Natural killer cell (primary cell): Measurements from ENCODE around the gene EMC1. TPM values are rescaled to one million over a fixed set of nuclear protein-coding genes. Genes with fewer than 3 reads are reported as not detected.

Experiments
- ATAC-seq, 3 donors: fragments of 150-1000 bp in 2 of 3; fragments of 200-7000 bp in 1 of 3; cut with Tn5 transposase; 1 replicate in 1 of 3; 2 replicates in 2 of 3; pipeline ENCODE4 v1.10.0; 2021; ENCODE audit warnings: mild to moderate bottlenecking in 2 of 3, moderate library complexity in 2 of 3
- DNase-seq, 2 donors: peaks; one replicate each; pipeline versions ENCODE4 v3.0.0 to v3.0.0-alpha.2; 2013 to 2021; ENCODE audit warnings: mixed read lengths in 1 of 2
- H3K27ac ChIP-seq: one replicate; pipeline ENCODE4 v1.5.1; 2013; ENCODE audit warnings: mild to moderate bottlenecking, low read length
- H3K27me3 ChIP-seq: one replicate; pipeline ENCODE4 v1.6.1; 2013; ENCODE audit warnings: low read length; ENCODE audit not compliant: control insufficient read depth, insufficient read depth
- H3K36me3 ChIP-seq: one replicate; pipeline ENCODE4 v1.6.1; 2013; ENCODE audit warnings: low read length; ENCODE audit not compliant: control insufficient read depth, insufficient read depth
- H3K4me1 ChIP-seq: one replicate; pipeline ENCODE4 v1.6.1; 2013; ENCODE audit warnings: low read length; ENCODE audit not compliant: control insufficient read depth, insufficient read depth
- H3K4me3 ChIP-seq: one replicate; pipeline ENCODE4 v1.5.1; 2013; ENCODE audit warnings: low read length
- H3K9me3 ChIP-seq: one replicate; pipeline ENCODE4 v1.6.1; 2013; ENCODE audit warnings: low read length; ENCODE audit not compliant: control insufficient read depth, insufficient read depth
- H3K27ac Mint-ChIP-seq, 2 donors: one replicate each; pipeline ENCODE4 v1.8.0; 2022; ENCODE audit warnings: mild to moderate bottlenecking in 2 of 2, mixed read lengths in 2 of 2, moderate library complexity in 1 of 2
- H3K27me3 Mint-ChIP-seq, 2 donors: one replicate each; pipeline ENCODE4 v1.8.0; 2022; ENCODE audit warnings: low read depth in 2 of 2, mixed read lengths in 2 of 2
- H3K36me3 Mint-ChIP-seq: one replicate; pipeline ENCODE4 v1.8.0; 2022; ENCODE audit warnings: mixed read lengths
- H3K4me1 Mint-ChIP-seq, 2 donors: one replicate each; pipeline ENCODE4 v1.8.0; 2022; ENCODE audit warnings: mixed read lengths in 2 of 2
- H3K4me3 Mint-ChIP-seq: one replicate; pipeline ENCODE4 v1.8.0; 2022; ENCODE audit warnings: mild to moderate bottlenecking, moderate library complexity, mixed read lengths
- H3K9me3 Mint-ChIP-seq, 2 donors: one replicate each; pipeline ENCODE4 v1.8.0; 2022; ENCODE audit warnings: mixed read lengths in 2 of 2
- WGBS: methylation state at CpG from one replicate; pipeline ENCODE4 v1.1.7; 2013; ENCODE audit warnings: missing lambda C conversion rate; ENCODE audit not compliant: insufficient coverage; 5-methylcytosine and 5-hydroxymethylcytosine counted together
- intact Hi-C: fragments of 100-400 bp; cut with micrococcal nuclease; formaldehyde crosslinking; loops from one replicate; pipeline ENCODE4 v1.14.2; 2022
- total RNA-seq, 4 donors: library from RNA; stranded (reverse); fragments of 120-200 nt in 1 of 4; gene quantifications; one replicate each; pipeline versions ENCODE4 v1.2.3 to v1.2.4, GENCODE V29; 2013 to 2022
- TF ChIP-seq, protein P1 (sequence below): fragments of 200-600 bp; IDR thresholded peaks from one replicate; pipeline ENCODE4 v1.8.0; 2022; ENCODE audit warnings: antibody characterized with exemption

Gene EMC1
- total RNA-seq, 3 donors from 2014 or later (not counting 1 experiment from before 2014, with no cell fraction given) = 30.7 to 36.0 (median 33.5) TPM

DNA sequence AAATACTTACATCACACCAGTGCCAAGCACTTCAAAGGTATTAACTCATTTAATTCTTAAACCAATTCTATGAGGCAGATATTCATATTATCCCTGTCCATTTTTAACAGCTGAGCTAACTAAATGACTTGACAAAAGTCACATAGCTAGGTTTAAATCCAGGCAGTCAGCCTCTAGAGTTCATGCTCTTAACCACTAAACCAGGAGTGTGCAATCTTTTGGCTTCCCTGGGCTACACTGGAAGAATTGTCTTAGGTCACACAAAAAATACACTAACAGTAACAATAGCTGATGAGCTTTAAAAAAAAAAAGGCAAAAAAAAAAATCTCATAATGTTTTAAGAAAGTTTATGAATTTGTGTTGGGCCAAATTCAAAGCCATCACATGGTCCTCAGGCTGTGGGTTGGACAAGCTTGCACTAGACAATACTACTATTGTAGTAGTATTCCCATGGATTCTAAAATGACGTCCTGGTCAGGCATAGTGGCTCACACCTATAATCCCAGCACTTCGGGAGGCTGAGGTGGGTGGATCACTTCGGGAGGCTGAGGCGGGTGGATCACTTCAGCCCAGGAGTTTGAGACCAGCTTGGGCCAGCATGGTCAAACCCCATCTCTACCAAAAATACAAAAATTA, 51.2 kb downstream of the EMC1 start:
- DNase-seq = no peak
- ATAC-seq = no peak
- peaks cover 25 to 28% of the 10 kb centered on the region in 2 donors for H3K4me1 Mint-ChIP-seq
- WGBS = 91% methylated on average over 4 of the region's 4 CpGs
- H3K4me3 Mint-ChIP-seq = no peak overlapping the region
- peaks cover 32% of the 10 kb centered on the region for H3K36me3 Mint-ChIP-seq
- no peak overlapping the region for H3K27ac ChIP-seq
- no peaks in the 10 kb centered on the region for H3K27me3 Mint-ChIP-seq
- no peaks in the 10 kb centered on the region for H3K27me3 ChIP-seq
- no peaks in the 10 kb centered on the region for H3K9me3 ChIP-seq
- H3K36me3 ChIP-seq = peaks cover 55% of the 10 kb centered on the region
- H3K9me3 Mint-ChIP-seq = no peaks in the 10 kb centered on the region
- H3K4me3 ChIP-seq = no peak overlapping the region
- TF ChIP-seq, protein P1, sequence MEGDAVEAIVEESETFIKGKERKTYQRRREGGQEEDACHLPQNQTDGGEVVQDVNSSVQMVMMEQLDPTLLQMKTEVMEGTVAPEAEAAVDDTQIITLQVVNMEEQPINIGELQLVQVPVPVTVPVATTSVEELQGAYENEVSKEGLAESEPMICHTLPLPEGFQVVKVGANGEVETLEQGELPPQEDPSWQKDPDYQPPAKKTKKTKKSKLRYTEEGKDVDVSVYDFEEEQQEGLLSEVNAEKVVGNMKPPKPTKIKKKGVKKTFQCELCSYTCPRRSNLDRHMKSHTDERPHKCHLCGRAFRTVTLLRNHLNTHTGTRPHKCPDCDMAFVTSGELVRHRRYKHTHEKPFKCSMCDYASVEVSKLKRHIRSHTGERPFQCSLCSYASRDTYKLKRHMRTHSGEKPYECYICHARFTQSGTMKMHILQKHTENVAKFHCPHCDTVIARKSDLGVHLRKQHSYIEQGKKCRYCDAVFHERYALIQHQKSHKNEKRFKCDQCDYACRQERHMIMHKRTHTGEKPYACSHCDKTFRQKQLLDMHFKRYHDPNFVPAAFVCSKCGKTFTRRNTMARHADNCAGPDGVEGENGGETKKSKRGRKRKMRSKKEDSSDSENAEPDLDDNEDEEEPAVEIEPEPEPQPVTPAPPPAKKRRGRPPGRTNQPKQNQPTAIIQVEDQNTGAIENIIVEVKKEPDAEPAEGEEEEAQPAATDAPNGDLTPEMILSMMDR = no peak
- intact Hi-C loops = no loop called here
- H3K27ac Mint-ChIP-seq = no peak overlapping the region
- peaks cover 3% of the 10 kb centered on the region for H3K4me1 ChIP-seq

DNA sequence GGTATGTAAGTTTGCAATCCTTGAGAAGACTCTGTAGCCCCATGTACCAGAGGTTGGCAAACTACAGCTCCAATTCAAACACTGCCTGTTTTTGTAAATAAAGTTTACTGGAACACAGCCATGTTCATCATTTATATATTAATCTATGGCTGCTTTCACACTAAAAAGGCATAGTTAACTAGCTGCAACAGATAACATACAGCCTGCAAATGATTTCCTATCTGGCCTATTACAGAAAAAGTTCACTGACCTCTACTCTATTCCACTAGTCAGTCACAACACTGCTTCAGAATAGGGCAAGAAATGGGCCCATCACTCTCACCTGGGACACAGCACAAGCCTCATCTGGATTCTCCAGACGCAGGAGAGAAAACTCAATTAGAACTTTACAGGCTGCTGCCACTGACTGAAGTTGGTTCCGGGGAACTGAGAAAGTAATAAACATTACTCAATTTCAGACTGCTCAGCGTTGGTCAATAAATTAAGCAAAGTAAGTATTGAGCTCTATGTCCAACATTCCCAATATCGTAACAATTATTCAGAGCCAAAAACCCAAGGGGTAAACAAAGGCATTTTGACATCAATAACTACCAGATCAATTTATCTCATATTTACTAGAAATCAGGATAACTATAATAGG, 51.9 kb downstream of the EMC1 start:
- H3K27me3 Mint-ChIP-seq = no peaks in the 10 kb centered on the region
- peaks cover 32% of the 10 kb centered on the region for H3K36me3 Mint-ChIP-seq

DNA sequence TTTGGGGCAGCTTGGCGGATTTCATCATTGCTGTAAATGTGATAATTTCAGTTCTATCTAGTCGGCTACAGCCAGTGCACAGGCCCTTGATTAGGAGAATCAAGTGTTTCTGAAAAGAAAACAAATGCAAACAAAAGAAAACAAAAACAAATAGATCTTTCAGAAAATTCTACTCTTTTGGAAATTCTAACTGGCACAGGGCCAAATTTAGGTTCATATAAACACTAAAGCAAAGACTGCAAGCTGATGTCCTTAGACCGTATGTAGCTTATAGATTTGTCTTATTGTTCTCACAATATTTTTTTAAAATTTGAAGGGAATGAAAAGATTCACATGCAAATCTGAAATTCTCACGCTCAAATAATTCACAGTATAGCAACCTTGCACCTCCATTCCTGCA, 52.5 kb downstream of the EMC1 start:
- no peaks in the 10 kb centered on the region for H3K27me3 Mint-ChIP-seq
- H3K9me3 Mint-ChIP-seq = no peaks in the 10 kb centered on the region
- H3K4me1 ChIP-seq = peaks cover 3% of the 10 kb centered on the region
- H3K27ac ChIP-seq = no peak overlapping the region
- no peak for DNase-seq
- no peaks in the 10 kb centered on the region for H3K9me3 ChIP-seq
- H3K36me3 Mint-ChIP-seq = peaks cover 34% of the 10 kb centered on the region
- no peak overlapping the region for H3K4me3 ChIP-seq
- H3K4me1 Mint-ChIP-seq = peaks cover 13 to 21% of the 10 kb centered on the region in 2 donors
- TF ChIP-seq, protein P1 = no peak
- H3K36me3 ChIP-seq = peaks cover 63% of the 10 kb centered on the region
- intact Hi-C loops = no loop called here
- WGBS = 93% methylated on average over 4 of the region's 4 CpGs
- H3K4me3 Mint-ChIP-seq = no peak overlapping the region
- H3K27ac Mint-ChIP-seq = no peak overlapping the region
- ATAC-seq = no peak
- H3K27me3 ChIP-seq = no peaks in the 10 kb centered on the region

More for the DNA sequence above, 51.9 kb downstream of the EMC1 start:
- Histone ChIP-seq H3K36me3 (peaks cover 57% of the 10 kb centered on the region), H3K27ac (no peak overlapping the region), H3K4me1 (peaks cover 3% of the 10 kb centered on the region), H3K27me3 (no peaks in the 10 kb centered on the region), H3K9me3 (no peaks in the 10 kb centered on the region), H3K4me3 (no peak overlapping the region)
- TF ChIP-seq, protein P1 = no peak
- DNase-seq (no peak), ATAC-seq (no peak)
- intact Hi-C loops = no loop called here
- WGBS = 97% methylated on average over 4 of the region's 4 CpGs
- Mint-ChIP-seq H3K4me1 (peaks cover 19 to 22% of the 10 kb centered on the region in 2 donors), H3K9me3 (no peaks in the 10 kb centered on the region), H3K4me3 (no peak overlapping the region), H3K27ac (no peak overlapping the region)
